ENCODE measurements around the gene POU4F3.

Gene POU4F3

DNA sequence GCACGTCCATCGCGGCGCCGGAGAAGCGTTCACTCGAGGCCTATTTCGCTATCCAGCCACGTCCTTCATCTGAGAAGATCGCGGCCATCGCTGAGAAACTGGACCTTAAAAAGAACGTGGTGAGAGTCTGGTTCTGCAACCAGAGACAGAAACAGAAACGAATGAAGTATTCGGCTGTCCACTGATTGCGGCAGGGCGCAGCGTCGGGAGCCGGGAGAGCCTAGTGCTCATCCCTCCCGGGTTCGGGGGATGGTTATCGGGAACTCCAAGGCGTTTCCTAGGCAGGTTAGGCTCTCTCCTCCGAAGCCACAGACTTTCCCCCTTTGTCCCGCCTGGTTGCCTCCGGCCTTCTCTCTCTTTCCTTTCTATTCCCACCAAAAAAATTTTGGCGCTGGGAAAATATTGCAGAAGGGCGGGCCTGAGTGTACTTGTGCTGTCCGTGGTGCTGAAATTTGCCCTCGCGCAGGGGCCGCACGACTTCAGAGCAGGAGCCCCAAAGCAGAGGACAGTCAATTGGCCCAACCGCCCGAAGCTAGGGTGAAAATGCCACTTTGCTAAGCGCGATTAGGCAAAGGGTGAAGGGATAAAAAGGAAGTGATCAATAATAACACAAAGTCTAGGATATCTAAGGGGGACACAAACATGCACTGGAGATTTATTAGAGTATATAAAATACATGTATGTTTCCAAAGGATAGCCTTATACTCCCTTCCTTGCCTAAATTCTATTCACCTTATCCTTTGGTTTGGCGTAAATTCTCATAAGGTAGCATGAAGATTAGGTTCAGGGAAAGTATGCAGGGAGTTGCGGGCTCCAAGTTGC lies 1.8 kb downstream of the POU4F3 start:
- DNase-seq: no peak

DNA sequence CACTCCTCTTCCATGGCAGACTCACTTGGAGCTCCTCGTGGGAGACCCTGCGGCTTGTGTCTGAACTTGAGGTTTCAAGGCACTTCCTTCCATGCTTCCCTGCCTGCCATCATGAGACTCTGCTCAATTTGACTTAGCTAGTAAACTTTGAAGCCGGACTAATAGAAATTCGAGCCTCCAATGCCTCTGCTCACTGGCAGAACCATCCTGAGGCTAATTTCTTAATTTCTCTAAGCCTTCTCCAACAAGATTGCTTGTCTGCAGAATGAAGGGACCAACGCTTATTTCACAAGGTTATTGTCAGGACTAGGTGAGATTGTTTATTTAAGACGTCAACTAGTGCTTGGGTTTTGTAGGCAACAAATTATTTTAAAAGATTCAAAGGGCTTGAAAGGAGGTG lies 3.2 kb downstream of the POU4F3 start:
- no peak for DNase-seq

DNA sequence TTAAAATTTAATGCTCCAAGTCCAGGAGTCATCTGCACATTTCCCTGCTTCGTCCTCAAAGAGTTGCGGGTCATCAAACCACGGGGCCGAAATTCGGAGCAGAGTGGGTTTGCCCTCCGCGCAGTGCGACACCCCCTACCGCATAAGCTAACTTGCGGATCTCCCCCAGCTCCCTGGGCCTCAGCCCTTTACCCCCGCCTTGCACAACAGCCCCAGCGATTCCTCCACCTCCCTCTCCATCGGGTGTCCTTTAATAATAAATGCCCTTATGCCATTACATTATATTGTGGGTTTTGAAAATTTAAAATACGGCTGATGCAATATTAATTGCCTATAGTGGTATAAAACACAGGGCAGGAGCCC lies 3.9 kb downstream of the POU4F3 start:
- DNase-seq: no peak

DNA sequence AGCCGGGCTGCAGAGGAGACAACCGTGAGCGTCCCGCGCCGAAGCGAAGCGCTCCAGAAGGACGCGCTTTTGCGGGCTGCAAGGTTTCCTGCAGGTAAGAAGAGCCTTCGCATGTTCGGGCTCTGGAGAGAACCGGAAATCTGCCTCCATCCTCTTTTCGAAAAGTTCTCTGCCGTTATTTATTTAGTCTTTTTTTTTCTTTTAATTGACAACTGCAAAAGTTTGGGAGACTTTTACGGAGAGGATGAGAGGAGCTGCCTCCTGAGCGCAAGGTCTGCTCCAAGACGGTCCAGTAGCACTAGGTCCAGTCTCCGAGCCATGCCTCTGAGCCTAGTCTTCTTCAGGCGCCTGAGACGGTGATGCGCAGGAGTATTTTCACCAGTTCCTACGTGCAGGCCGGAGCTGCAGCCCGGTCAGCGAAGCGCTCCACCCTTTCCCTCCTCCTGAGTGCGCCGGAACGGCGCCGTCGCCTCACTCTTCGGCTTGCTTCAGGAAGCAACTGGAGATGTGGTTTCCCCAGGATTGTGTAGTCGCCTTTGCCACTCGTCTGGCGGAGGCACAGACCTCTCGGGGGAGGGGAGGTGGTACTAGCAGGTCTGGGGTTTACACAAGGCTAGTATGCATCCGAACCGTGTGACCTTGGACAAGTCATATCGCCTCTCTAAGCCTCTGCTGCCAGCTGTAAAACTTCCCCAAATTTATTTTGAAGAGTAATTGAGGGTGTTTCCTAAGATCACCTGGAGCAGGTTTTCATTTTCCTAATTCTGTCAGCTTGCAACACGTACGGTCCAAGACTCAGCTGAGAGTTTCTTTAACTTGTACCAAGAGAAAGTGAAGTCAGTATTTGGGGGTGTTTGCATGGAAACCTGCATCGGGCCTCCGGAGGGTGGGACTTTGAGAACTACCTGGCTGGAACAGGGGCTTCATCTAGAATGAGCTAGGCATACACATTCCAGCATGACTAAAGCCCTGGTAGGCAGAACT lies 4.5 kb downstream of the POU4F3 start:
- no peak for DNase-seq

DNA sequence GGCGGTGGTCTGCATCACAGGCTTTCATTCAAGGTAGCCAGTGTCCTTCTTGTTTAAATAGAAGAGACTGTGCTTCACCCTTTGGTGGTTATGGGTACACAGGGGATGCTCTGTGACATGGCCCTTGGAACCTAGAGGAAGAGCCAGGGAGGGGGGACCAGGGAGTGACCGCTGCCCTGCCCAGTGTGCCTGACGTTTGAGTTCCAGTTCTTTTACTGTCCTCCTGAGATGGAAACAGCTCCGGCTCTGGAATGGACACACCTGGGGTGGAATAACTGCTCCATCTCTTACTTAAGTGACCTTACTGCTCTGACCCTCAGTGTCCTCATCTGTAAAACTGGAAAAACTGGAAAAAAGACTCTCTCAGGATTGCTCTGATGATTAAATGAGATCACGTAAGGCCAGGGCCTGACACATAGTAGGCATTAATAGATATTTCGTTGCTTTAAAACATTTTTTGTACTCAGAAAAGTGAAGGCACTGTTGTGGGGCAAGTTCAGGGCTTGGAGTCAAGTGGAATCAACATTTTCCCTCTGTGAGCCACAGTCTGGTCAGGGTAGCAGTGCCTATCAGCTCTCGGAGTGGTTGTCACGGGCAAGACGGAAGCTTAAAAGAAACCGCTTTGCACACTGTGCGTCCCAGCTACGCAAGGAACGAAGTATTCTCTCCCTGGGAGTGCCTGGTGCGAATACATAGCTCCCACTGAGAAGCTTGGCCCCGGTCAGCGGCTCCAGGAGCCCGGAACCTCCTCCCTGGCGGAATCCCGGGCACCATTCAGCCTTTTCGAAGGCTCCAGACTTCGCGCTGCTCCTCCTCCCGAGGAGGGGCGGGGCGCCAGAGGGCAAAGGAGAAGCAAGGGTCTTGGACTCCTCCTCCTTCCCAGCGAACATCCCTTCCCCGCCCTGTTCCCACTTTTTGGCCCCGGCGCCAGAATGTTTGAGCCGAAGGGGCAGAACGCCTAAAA lies 5.8 kb downstream of the POU4F3 start:
- DNase-seq: no peak

DNA sequence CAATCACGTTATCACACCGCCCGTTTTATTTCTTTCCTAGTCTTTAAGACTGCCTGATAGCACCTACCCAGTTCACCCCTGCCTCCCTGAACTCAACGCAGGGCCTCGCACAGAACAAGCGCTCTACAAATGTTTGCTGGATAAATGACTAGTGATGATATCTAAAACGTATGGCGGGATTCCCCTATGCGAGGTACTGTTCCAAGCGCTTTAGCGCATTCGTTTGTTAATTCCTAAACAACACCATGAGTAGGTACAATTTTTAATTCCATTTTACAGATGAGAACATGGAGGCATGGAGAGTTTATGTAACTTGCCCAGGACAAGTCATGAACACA lies 6.6 kb downstream of the POU4F3 start:
- DNase-seq: no peak

DNA sequence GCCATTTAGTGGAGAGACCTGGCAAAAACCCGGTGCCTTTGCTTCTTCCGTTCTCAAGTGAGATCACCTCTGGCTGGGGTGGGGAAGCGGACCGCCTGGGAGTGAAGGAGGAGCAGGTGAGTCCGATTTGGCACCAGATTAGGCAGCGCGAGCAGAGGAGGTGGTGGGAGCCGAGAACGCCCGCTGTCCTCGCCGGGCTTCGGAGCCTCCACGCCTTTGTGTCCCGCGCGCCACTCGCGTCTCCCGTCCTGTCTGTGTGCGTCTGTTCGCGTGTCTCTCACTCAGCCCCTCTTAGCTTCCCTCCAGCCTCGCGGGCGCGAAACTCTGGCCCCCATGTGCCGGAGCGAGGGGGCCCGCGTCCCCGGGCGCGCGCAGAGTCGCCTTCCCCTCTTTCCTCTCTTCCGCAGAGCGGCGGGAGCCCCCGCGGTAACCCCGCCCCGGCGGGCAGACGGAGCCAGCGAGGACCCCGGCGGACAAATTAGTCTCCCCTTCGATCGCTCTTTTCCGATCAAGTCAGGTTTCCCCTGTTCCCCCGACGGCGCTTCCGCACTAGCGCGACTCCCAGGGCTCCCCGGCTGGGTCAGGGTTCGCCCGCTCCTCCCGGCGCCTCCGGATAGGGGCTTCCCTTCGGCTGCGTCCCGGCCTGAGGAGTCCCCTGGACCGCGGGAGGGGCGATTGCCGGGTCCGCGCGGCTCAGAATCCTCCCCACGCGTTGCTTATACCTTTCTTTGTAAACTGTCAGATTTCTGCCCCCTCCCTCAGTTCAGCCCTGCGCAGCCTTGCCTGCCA lies 7.1 kb downstream of the POU4F3 start:
- no peak for DNase-seq

DNA sequence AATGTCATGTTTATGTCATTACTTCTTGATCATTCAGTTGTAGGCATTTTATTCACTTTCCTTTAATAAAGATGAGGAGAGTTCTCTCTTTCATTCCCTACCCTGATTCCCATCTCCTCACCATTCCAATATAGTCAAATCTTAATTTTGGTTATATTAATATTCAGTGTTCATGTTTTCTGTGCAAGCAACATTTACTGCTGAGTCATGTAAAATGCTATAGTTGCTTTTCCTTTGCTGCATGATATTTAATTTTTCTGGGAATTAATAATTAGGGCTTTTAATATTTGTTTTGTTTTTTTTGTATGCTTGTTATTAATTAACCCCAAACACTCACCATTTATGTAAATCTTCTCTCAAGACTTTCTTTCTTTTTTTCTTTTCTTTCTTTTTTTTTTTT lies 18.5 kb downstream of the POU4F3 start:
- no peak for DNase-seq

DNA sequence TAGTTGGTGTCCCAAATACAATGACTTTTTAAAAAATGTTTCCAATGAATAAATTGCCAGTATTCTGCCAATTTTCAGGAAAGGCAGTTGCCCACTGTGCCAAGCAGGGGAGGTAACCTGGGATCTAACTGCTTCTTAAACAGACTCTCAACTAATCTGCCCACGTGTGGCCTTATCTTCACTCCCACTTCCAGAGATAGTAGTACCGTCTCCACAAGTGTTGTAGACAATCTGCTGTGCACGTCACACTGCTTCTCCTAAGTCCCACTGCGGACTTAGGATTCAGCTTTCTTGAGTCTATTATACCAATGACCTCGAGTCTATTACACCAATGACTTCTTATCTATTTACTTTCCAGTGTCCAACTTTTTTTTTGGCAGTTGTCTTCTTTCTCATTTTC lies 21.2 kb downstream of the POU4F3 start:
- DNase-seq: no peak

DNA sequence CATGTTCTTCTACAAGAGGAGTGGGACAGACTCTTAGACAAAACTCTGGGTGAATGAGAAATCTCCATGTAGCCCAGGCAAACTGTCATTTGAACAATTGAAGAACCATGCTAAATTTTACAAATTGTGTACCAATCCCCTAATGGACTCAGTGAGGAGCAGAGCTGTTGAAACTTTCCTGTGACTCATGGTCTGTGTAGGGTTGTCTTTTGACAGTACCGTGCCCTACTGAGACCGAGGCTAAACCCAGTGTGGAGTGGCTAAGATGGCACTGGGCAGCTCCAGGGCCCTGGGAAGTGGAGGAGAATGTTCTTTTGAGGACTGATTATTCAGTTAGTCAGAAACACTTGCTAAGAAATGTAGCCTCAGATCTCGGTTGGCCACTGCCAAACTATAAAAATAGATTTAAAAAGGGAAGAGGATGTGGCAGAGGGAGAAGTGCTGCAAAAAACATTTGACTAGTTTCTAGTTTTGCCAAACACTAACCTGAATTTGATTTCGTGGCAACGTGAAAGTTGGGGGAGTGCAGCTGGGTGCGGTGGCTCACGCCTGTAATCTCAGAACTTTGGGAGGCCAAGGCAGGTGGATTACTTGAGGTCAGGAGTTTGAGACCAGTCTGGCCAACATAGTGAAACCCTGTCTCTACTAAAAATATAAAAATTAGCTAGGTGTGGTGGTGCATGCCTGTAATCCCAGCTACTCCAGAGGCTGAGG lies 24.7 kb downstream of the POU4F3 start:
- DNase-seq: peak; percentile 27 to 34

DNA sequence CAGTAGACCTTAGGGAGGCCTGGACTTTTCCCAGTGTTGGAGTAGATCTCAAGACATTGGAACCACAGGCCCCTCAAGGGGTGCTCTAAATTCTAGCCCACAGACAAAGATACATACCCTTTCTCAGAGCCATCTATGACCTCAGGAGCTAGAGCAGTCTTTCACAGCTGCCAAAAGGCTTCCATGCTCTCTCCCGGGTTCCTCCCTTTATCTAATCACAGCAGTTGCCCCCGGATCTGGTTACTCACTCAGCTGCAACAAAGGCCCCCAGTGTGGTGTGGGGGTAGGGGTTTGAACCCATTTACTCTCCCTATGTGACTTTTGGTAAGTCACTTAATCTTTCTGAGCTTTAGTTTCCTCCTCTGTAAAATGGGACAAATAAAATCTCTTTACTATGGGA lies 27.0 kb downstream of the POU4F3 start:
- no peak for DNase-seq

DNA sequence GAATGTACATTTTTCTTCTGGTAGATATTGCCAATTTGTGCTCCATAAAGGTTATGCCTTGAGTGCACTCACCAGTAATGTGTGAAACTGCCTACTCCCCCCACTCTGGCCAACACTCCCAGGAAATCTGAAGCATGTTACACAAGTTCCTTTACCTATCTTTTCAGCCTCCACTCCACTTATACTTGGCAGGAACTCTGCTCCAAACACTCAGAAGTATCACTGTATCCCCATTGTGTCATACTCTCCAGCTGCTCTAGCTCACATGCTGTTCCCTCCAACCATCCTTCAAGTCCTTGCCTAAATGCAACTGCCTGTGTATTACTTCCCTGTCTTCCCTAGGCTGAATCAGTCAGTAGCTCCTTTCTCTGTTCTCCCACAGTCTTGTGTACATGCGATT lies 28.3 kb downstream of the POU4F3 start:
- DNase-seq: no peak

DNA sequence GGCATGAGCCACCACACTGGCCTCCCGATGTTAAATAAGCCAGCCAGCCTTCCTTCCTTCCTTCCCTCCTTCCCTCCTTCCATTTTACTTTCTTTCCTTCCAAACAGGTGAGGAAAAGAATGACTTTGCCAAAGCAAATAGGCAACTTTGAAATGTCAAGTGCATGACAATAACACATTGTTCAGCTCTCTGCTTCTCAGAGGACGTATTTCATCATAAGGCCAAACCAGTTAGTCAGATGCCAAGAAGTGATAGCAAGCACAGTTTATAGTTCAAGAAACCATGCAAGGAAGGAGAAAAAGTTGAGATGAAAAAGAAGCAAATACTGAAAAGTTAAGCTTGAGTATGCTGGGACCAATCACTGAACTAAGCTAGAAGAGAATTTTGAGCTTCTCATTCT lies 29.5 kb downstream of the POU4F3 start:
- DNase-seq: no peak

DNA sequence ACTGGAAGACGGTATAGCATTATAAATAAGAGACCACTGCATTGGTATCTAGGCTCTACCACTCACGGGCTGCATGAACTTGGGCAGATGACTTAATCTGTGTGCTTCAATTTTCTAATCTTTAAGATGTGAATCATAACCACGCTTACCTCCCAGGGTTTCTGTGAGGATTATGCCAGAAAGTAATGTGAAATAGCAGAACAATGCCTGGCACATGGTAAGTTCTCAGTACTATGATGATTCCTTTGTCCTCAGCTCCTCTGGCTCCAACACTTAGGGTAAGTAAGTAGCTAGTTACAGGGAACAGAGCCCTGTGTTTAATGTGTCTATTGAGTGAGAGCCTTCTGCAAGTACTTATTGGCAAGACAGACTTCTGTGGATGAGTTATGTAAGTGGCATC lies 31.1 kb downstream of the POU4F3 start:
- DNase-seq: no peak

DNA sequence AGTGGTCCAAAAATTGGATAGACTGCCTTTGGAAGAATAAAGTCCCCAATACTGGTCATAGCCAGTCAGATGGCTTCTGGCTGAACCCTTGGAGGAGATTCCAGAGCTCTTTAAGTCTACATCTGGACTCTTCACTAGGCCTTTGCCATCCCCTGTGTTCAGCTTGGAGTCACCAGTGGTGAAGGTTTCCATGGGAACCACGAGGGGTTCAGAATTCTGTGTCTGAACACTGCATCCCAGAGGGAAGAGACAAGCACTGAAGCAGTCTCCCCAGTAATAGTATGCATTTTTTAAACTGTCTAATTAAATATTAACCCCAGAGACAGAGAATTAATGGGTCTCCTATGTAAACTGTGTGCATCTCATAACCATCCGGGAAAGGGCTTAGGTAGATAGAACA lies 38.2 kb downstream of the POU4F3 start:
- no peak for DNase-seq

DNA sequence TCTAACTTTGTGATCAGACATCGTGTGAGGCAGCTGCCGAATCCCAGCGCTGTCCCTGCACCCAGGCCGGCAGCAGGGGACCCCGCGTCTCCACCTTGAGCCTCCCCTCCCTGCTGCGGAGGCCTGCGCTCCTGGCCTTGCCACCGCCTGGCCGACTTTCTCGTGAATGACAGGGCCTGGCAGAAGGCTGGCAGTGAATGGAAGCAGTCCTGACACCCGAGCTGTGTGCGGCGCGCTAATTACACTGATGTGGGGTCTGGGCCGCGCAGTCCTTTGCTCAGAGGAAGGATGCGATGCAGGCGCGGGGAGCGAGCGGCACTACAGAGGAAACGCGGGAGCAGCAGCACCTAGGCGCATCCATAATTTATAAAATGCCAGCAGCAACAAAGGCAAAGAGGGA lies 40.3 kb downstream of the POU4F3 start:
- DNase-seq: no peak

DNA sequence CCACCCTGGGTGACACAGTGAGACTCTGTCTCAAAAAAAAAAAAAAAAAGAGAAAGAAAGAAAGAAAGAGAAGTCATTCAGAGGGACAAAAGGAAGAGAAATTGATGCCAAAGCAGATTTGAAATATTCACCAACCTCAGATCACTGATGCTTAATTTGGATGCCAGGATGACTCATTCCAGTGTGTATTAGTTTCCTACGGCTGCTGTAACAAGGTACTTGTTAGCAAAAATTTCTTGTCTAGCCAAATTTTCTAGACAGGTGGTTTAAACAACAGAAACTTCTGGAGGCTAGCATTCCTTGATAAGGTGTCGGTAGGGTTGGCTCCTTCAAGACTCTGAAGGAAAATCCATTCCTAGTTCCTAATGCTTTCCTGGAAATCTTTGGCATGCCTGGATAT lies 42.1 kb downstream of the POU4F3 start:
- no peak for DNase-seq

DNA sequence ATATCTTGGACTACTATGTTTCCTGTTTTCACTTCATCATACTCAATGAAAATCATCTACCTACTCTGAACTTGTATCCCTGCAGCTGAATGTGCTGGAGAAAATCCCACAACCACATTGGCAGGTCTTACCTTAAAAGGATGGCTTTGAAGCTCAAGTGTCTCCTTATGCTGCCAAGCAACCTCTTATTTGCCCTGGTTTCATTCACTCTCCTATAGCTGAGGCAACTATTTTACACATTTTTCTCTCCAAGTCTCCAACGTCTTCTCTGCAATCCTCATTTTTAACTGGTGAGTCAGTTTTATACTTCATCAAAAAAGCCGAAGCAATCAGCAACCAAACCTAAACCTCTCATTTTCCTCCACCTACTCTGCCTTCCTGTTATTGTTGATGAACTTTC lies 49.7 kb downstream of the POU4F3 start:
- DNase-seq: no peak

DNA sequence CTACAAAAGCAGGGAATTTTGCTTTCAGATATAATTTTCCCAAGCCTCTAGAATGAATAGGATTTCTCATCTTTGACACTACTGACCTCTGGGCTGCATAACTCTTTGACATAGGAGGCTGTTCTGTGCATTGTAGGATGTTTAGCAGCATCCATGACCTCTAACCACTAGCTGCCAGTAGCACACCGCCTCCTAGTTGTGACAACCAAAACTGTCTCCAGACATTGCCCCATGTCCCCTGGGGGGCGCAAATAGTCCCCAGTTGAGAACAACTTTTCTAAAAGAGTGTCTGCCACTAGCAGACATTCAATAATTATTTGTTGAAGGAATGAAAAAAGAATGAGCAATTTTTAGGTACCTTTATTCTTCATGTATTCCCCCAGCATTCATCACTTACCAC lies 51.8 kb downstream of the POU4F3 start:
- peak in 1 of 2 experiments; percentile 33 for DNase-seq
